Lower leg skin (tissue), 3 donors: ENCODE results near the gene CTLA4.

ENCODE experiments used
- CTCF ChIP-seq, 3 donors: fragments of 450-650 bp; IDR thresholded peaks; one replicate each; pipeline ENCODE4 v1.5.1; 2016; ENCODE audit warnings: antibody characterized with exemption in 3 of 3, mild to moderate bottlenecking in 3 of 3, moderate library complexity in 2 of 3
- POLR2A ChIP-seq, 2 donors: fragments of 450-650 bp; IDR thresholded peaks; one replicate each; pipeline ENCODE4 v1.6.1; 2016 to 2017; ENCODE audit warnings: antibody characterized with exemption in 2 of 2, mild to moderate bottlenecking in 1 of 2, moderate library complexity in 1 of 2

- TF ChIP-seq CTCF (IDR thresholded peaks at IDR 0.05) (no peak), POLR2A (IDR thresholded peaks at IDR 0.05) (no peak)
Measured at GRCh38 chr2:203823173-203823572, 44.4 kb upstream of the CTLA4 start.
